Measurements from ENCODE around the gene CDH26. TPM values are rescaled to one million over a fixed set of nuclear protein-coding genes. Genes with fewer than 3 reads are reported as not detected.

The CDH26 gene
- total and polyA plus RNA-seq, 2 donors (not counting 3 experiments of a cell fraction or from before 2014, with no cell fraction given), result 0.01 TPM; not detected in 1

DNA sequence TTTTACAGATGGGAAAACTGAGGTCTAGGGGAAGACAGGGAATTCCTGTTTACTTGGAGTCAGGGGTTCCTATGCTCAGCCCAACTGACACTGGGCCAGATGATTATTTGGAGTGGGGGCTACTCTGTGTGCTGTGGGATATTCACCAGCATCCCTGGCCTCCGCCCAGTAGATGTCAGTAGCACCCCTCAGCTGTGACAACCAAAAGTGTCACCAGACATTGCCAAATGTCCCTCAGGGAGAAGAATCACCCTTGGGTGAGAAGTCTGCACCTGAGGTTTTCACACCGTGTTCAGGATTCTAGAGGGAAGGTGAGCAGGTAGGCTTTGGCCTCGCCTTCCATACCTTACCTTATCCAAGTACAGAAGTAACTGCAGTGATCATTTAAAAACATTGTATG, 27.6 kb downstream of the CDH26 start:
- Histone ChIP-seq H3K4me3 (replicated peaks in 1 of 3; ENCODE audit: insufficient read depth in 1 of 3, low read depth in 1 of 3, low read length in 3 of 3) (no peak overlapping the region), H3K9me3 (replicated peaks; ENCODE audit: control insufficient read depth, insufficient read depth, low read length) (no peaks in the 10 kb centered on the region), H3K9me1 (replicated peaks; ENCODE audit: control insufficient read depth, extremely low read depth, insufficient read depth, low read length) (no peaks in the 10 kb centered on the region), H3K79me2 (ENCODE audit: control insufficient read depth, insufficient read depth, low read length) (no peaks in the 10 kb centered on the region), H3K27me3 (ENCODE audit: control insufficient read depth in 2 of 2, insufficient read depth in 2 of 2, low read length in 2 of 2) (no peaks in the 10 kb centered on the region), H4K20me1 (replicated peaks; ENCODE audit: control insufficient read depth, extremely low read depth, insufficient read depth, low read length) (no peaks in the 10 kb centered on the region), H2AFZ (ENCODE audit: low read depth, low read length) (no peak overlapping the region), H3K36me3 (ENCODE audit: control insufficient read depth in 2 of 2, extremely low read depth in 1 of 2, insufficient read depth in 2 of 2, low read length in 2 of 2) (no peaks in the 10 kb centered on the region), H3K4me1 (ENCODE audit: control insufficient read depth, extremely low read depth, insufficient read depth, low read length) (no peaks in the 10 kb centered on the region), H3K27ac (ENCODE audit: insufficient read depth, low read depth, low read length) (no peak overlapping the region), H3K9ac (replicated peaks; ENCODE audit: extremely low read depth, insufficient read depth, low read length) (no peak overlapping the region), H3K4me2 (ENCODE audit: insufficient read depth, low read length) (no peak overlapping the region)
- TF ChIP-seq POLR2AphosphoS5 (IDR thresholded peaks at IDR 0.05; ENCODE audit: insufficient read depth, low read depth, low read length), result no peak
- TF ChIP-seq MYC (IDR thresholded peaks at IDR 0.05; ENCODE audit: low read depth, low read length), result no peak
- TF ChIP-seq JUN (IDR thresholded peaks at IDR 0.05; ENCODE audit: borderline replicate concordance, insufficient read depth, insufficient read length, low read depth), result no peak
- no peak for TF ChIP-seq MAX (IDR thresholded peaks at IDR 0.05; ENCODE audit: insufficient read depth, insufficient read length)
- TF ChIP-seq POLR2A (IDR thresholded peaks at IDR 0.05; ENCODE audit: low read depth, low read length), result no peak
- FAIRE-seq, result no peak
- dilution Hi-C loops (cut with MboI; ENCODE audit: extremely low pct_ligation_motif_present, low sequenced_read_pairs), result no loop called here
- intact Hi-C loops (cut with micrococcal nuclease), result no loop called here
- no peak for DNase-seq (ENCODE audit: low read depth, low spot score)
- BruUV-seq (replicated peaks), result no TSS peak
- POLR2A ChIA-PET, result no interaction called here
- CTCF ChIA-PET, result no interaction called here

GRCh38 chr20:59987135-59987534, 28.9 kb downstream of the CDH26 start:
- no peaks in the 10 kb centered on the region for H3K9me3 ChIP-seq (replicated peaks; ENCODE audit: control insufficient read depth, insufficient read depth, low read length)
- no peak overlapping the region for H3K4me2 ChIP-seq (ENCODE audit: insufficient read depth, low read length)
- H3K9ac ChIP-seq (replicated peaks; ENCODE audit: extremely low read depth, insufficient read depth, low read length), result no peak overlapping the region
- H3K36me3 ChIP-seq (ENCODE audit: control insufficient read depth in 2 of 2, extremely low read depth in 1 of 2, insufficient read depth in 2 of 2, low read length in 2 of 2), result no peaks in the 10 kb centered on the region
- H3K27me3 ChIP-seq (ENCODE audit: control insufficient read depth in 2 of 2, insufficient read depth in 2 of 2, low read length in 2 of 2), result no peaks in the 10 kb centered on the region
- DNase-seq (ENCODE audit: low read depth, low spot score) (no peak), FAIRE-seq (no peak)
- H2AFZ ChIP-seq (ENCODE audit: low read depth, low read length), result no peak overlapping the region
- H3K27ac ChIP-seq (ENCODE audit: insufficient read depth, low read depth, low read length), result no peak overlapping the region
- H3K4me3 ChIP-seq (replicated peaks in 1 of 3; ENCODE audit: insufficient read depth in 1 of 3, low read depth in 1 of 3, low read length in 3 of 3), result no peak overlapping the region
- TF ChIP-seq FOS (IDR thresholded peaks at IDR 0.05; ENCODE audit: borderline replicate concordance, insufficient read depth, low read length) (no peak), GATA2 (IDR thresholded peaks at IDR 0.05; ENCODE audit: insufficient read depth, insufficient read length, low read depth, low read length) (no peak), MAX (IDR thresholded peaks at IDR 0.05; ENCODE audit: insufficient read depth, insufficient read length) (no peak), MYC (IDR thresholded peaks at IDR 0.05; ENCODE audit: low read depth, low read length) (no peak), JUN (IDR thresholded peaks at IDR 0.05; ENCODE audit: borderline replicate concordance, insufficient read depth, insufficient read length, low read depth) (no peak)
- dilution Hi-C loops (cut with MboI; ENCODE audit: extremely low pct_ligation_motif_present, low sequenced_read_pairs) (no loop called here), intact Hi-C loops (cut with micrococcal nuclease) (no loop called here)
- BruUV-seq (replicated peaks), result no TSS peak
- no peaks in the 10 kb centered on the region for H4K20me1 ChIP-seq (replicated peaks; ENCODE audit: control insufficient read depth, extremely low read depth, insufficient read depth, low read length)
- no peaks in the 10 kb centered on the region for H3K79me2 ChIP-seq (ENCODE audit: control insufficient read depth, insufficient read depth, low read length)
- ChIA-PET CTCF (no interaction called here), POLR2A (no interaction called here)
- H3K4me1 ChIP-seq (ENCODE audit: control insufficient read depth, extremely low read depth, insufficient read depth, low read length), result no peaks in the 10 kb centered on the region
- no peaks in the 10 kb centered on the region for H3K9me1 ChIP-seq (replicated peaks; ENCODE audit: control insufficient read depth, extremely low read depth, insufficient read depth, low read length)

Measured in endothelial cell of umbilical vein (primary cell).